ENCODE measurements around the gene COX6B2. TPM values are rescaled to one million over a fixed set of nuclear protein-coding genes. Genes with fewer than 3 reads are reported as not detected.

COX6B2 gene
- total RNA-seq, 1 donor from 2014 or later = not detected

GRCh38 chr19:55300886-55301458 lies 53.5 kb downstream of the COX6B2 start:
- Mint-ChIP-seq H3K4me3 (ENCODE audit: unreplicated experiment) (no peak overlapping the region), H3K27ac (ENCODE audit: unreplicated experiment) (no peak overlapping the region), H3K36me3 (ENCODE audit: low read depth, unreplicated experiment) (peaks cover 21% of the 10 kb centered on the region), H3K27me3 (ENCODE audit: unreplicated experiment) (peaks cover 9% of the 10 kb centered on the region), H3K4me1 (ENCODE audit: unreplicated experiment) (peaks cover 7% of the 10 kb centered on the region), H3K9me3 (ENCODE audit: unreplicated experiment) (no peaks in the 10 kb centered on the region)
- no peak for DNase-seq (ENCODE audit: low spot score)
- TF ChIP-seq CTCF (IDR thresholded peaks at IDR 0.05; ENCODE audit: unreplicated experiment) = no peak

GRCh38 chr19:55299991-55300390 lies 54.5 kb downstream of the COX6B2 start:
- Mint-ChIP-seq H3K27ac (ENCODE audit: unreplicated experiment) (no peak overlapping the region), H3K4me1 (ENCODE audit: unreplicated experiment) (no peaks in the 10 kb centered on the region), H3K27me3 (ENCODE audit: unreplicated experiment) (peaks cover 3% of the 10 kb centered on the region), H3K36me3 (ENCODE audit: low read depth, unreplicated experiment) (peaks cover 16% of the 10 kb centered on the region), H3K9me3 (ENCODE audit: unreplicated experiment) (no peaks in the 10 kb centered on the region), H3K4me3 (ENCODE audit: unreplicated experiment) (no peak overlapping the region)
- DNase-seq (ENCODE audit: low spot score) = no peak
- TF ChIP-seq CTCF (IDR thresholded peaks at IDR 0.05; ENCODE audit: unreplicated experiment) = no peak

Other genes with a start within 250 kb of the COX6B2 start
- 136 TPM for gene PPP1R12C, start 237.1 kb downstream of the COX6B2 start, total RNA-seq (ENCODE audit: unreplicated experiment)
- 2.8 TPM for gene TNNT1, start 205.5 kb downstream of the COX6B2 start, total RNA-seq (ENCODE audit: unreplicated experiment)
- gene TNNI3, start 197.0 kb downstream of the COX6B2 start, total RNA-seq (ENCODE audit: unreplicated experiment) = not detected
- 2.2 TPM for gene DNAAF3, start 188.1 kb downstream of the COX6B2 start, total RNA-seq (ENCODE audit: unreplicated experiment)
- gene SYT5, start 174.4 kb downstream of the COX6B2 start, total RNA-seq (ENCODE audit: unreplicated experiment) = 1.6 TPM
- gene PTPRH, start 145.2 kb downstream of the COX6B2 start, total RNA-seq (ENCODE audit: unreplicated experiment) = not detected
- 4.1 TPM for gene TMEM86B, start 126.0 kb downstream of the COX6B2 start, total RNA-seq (ENCODE audit: unreplicated experiment)
- 65.6 TPM for gene PPP6R1, start 95.7 kb downstream of the COX6B2 start, total RNA-seq (ENCODE audit: unreplicated experiment)
- gene HSPBP1, start 74.6 kb downstream of the COX6B2 start, total RNA-seq (ENCODE audit: unreplicated experiment) = 24.6 TPM
- gene BRSK1, start 70.7 kb downstream of the COX6B2 start, total RNA-seq (ENCODE audit: unreplicated experiment) = 14.1 TPM
- not detected for gene TMEM150B, start 29.4 kb downstream of the COX6B2 start, total RNA-seq (ENCODE audit: unreplicated experiment)
- 18.4 TPM for gene KMT5C, start 14.8 kb downstream of the COX6B2 start, total RNA-seq (ENCODE audit: unreplicated experiment)
- gene GARIN5B, start 8.5 kb upstream of the COX6B2 start, total RNA-seq (ENCODE audit: unreplicated experiment) = not detected
- gene IL11, start 15.7 kb upstream of the COX6B2 start, total RNA-seq (ENCODE audit: unreplicated experiment) = 0.21 TPM
- not detected for gene TMEM190, start 22.1 kb upstream of the COX6B2 start, total RNA-seq (ENCODE audit: unreplicated experiment)
- 0.64 TPM for gene TMEM238, start 29.6 kb upstream of the COX6B2 start, total RNA-seq (ENCODE audit: unreplicated experiment)
- 3,792 TPM for gene RPL28, start 31.2 kb upstream of the COX6B2 start, total RNA-seq (ENCODE audit: unreplicated experiment)
- 56.2 TPM for gene UBE2S, start 53.1 kb upstream of the COX6B2 start, total RNA-seq (ENCODE audit: unreplicated experiment)
- not detected for gene SHISA7, start 88.6 kb upstream of the COX6B2 start, total RNA-seq (ENCODE audit: unreplicated experiment)
- 20.2 TPM for gene ISOC2, start 106.9 kb upstream of the COX6B2 start, total RNA-seq (ENCODE audit: unreplicated experiment)
- not detected for gene C19orf85, start 110.0 kb upstream of the COX6B2 start, total RNA-seq (ENCODE audit: unreplicated experiment)
- 8.7 TPM for gene ZNF628, start 121.9 kb upstream of the COX6B2 start, total RNA-seq (ENCODE audit: unreplicated experiment)
- gene NAT14, start 130.5 kb upstream of the COX6B2 start, total RNA-seq (ENCODE audit: unreplicated experiment) = 37.7 TPM
- 0.95 TPM for gene SSC5D, start 133.7 kb upstream of the COX6B2 start, total RNA-seq (ENCODE audit: unreplicated experiment)
- 0.69 TPM for gene SBK2, start 182.4 kb upstream of the COX6B2 start, total RNA-seq (ENCODE audit: unreplicated experiment)
- 3.6 TPM for gene SBK3, start 190.8 kb upstream of the COX6B2 start, total RNA-seq (ENCODE audit: unreplicated experiment)
- 36.4 TPM for gene ZNF579, start 226.1 kb upstream of the COX6B2 start, total RNA-seq (ENCODE audit: unreplicated experiment)
- gene FIZ1, start 244.8 kb upstream of the COX6B2 start, total RNA-seq (ENCODE audit: unreplicated experiment) = 21.5 TPM
- 9.3 TPM for gene ZNF524, start 245.6 kb upstream of the COX6B2 start, total RNA-seq (ENCODE audit: unreplicated experiment)